Naive thymus-derived CD8-positive, alpha-beta T cell (primary cell): ENCODE measurements around the gene IKBKE. TPM values are rescaled to one million over a fixed set of nuclear protein-coding genes. Genes with fewer than 3 reads are reported as not detected.

Experiments used
- ATAC-seq, 2 donors: fragments of 150-1000 bp; cut with Tn5 transposase in 1 of 2; sonication (Bioruptor Pico), chemical (Tn5 transposase) in 1 of 2; 1 replicate in 1 of 2; 2 replicates in 1 of 2; pipeline ENCODE4 v1.10.0; 2021; ENCODE audit warnings: mild to moderate bottlenecking in 2 of 2, moderate library complexity in 2 of 2
- POLR2A ChIA-PET: fragments of 350-600 bp; sonication (Branson Sonifier 250); formaldehyde crosslinking; loops from one replicate; lab custom pipeline; 2021; ENCODE audit warnings: antibody characterized with exemption; lab: Charles Lee
- DNase-seq, 10 donors: peaks; one replicate each; pipeline versions ENCODE4 v3.0.0 to v3.0.0-alpha.2; 2020 to 2022
- H3K27ac Mint-ChIP-seq, 10 donors: one replicate each; pipeline ENCODE4 v1.8.0; 2020 to 2022; ENCODE audit warnings: mild to moderate bottlenecking in 10 of 10, mixed read lengths in 10 of 10, moderate library complexity in 4 of 10, inconsistent platforms in 1 of 10
- H3K27me3 Mint-ChIP-seq, 5 donors: one replicate each; pipeline ENCODE4 v1.8.0; 2021 to 2022; ENCODE audit warnings: mixed read lengths in 5 of 5
- H3K36me3 Mint-ChIP-seq, 3 donors: one replicate each; pipeline ENCODE4 v1.8.0; 2020 to 2022; ENCODE audit warnings: mixed read lengths in 3 of 3, mild to moderate bottlenecking in 2 of 3, inconsistent platforms in 1 of 3
- H3K4me1 Mint-ChIP-seq, 4 donors: one replicate each; pipeline ENCODE4 v1.8.0; 2021 to 2022; ENCODE audit warnings: mixed read lengths in 4 of 4
- H3K4me3 Mint-ChIP-seq, 10 donors: one replicate each; pipeline ENCODE4 v1.8.0; 2020 to 2022; ENCODE audit warnings: mild to moderate bottlenecking in 10 of 10, mixed read lengths in 10 of 10, moderate library complexity in 6 of 10, inconsistent platforms in 1 of 10
- H3K9me3 Mint-ChIP-seq, 9 donors: one replicate each; pipeline ENCODE4 v1.8.0; 2020 to 2022; ENCODE audit warnings: mixed read lengths in 9 of 9, mild to moderate bottlenecking in 3 of 9, inconsistent platforms in 1 of 9, moderate library complexity in 1 of 9
- polyA plus RNA-seq, 3 donors: library from polyadenylated mRNA; unstranded; fragments of 300-500 nt; fragmentation: Illumina TruSeq; gene quantifications; one replicate each; pipeline ENCODE4 v1.2.3, GENCODE V29; 2021
- total RNA-seq, 8 experiments: library from RNA in 2 of 8; stranded (reverse) in 2 of 8; gene quantifications; one replicate each; pipeline ENCODE4 v1.2.3 and lab custom pipeline; 2021 to 2026

IKBKE gene
- total and polyA plus RNA-seq, 5 experiments from 2014 or later = 40.5 to 87.3 (median 57.0) TPM

DNA sequence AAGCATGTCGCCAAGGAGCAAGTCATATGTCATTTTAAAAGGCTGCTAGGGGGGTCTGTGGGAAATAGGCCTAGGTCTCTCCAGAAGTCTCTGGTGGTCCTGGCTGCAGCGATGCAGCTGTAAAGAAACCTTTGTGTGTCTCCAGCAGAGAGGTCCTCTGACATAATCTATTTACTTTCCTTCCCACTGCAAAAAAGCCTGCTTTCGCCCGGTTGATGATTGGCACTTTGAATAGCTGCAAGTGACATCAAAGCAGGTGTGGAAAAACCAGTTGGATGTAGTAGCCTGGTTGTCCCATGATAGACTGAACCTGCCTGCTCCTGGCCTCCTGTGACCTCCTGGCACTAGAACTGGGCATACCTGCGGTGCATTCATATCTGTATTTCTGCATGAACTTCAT lies 50.9 kb downstream of the IKBKE start:
- H3K9me3 Mint-ChIP-seq = no peaks in the 10 kb centered on the region
- H3K27ac Mint-ChIP-seq = peak overlapping the region in 1 of 10 donors; percentile 32
- peaks cover 0 to 1% (median 0%) of the 10 kb centered on the region in 5 donors for H3K27me3 Mint-ChIP-seq
- H3K4me3 Mint-ChIP-seq = no peak overlapping the region
- DNase-seq (no peak), ATAC-seq (no peak)
- POLR2A ChIA-PET = no interaction called here
- no peaks in the 10 kb centered on the region for H3K36me3 Mint-ChIP-seq
- H3K4me1 Mint-ChIP-seq = peaks cover 0 to 7% (median 2%) of the 10 kb centered on the region in 4 donors

DNA sequence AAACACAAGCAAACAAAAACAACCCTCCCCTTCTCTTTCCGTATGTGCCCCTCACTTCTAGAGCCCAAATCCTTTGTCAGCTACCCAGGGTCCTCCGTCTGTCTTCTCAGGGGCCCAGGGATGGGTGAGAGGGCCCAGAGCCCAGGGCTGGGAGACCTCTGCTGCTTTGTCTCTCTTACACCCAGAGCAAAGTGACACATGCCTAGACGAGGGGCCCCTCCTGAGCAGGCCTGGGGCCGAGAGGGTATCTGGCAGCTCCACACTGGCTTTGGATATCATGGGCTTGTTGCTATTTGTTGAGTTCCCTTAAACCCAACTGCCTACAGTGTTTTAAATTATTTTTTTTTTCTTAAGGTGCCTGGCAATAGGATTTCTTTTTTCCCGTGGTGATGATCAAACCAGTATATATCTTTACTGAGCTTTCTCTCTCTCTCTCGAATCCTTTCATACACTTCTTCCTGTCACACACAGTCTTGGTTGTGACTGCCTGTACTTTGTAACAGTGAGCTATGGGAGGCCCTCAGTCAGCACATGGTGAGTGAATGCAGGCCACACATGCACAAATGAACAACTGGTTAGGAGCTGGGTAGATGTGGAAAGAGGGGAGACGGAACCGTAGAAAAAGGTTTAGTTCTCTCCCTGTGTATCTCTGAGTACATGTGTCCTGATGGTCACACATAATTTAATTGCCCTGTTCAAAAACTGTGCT lies 51.6 kb downstream of the IKBKE start:
- H3K4me3 Mint-ChIP-seq = no peak overlapping the region
- no peak for DNase-seq
- no peaks in the 10 kb centered on the region for H3K9me3 Mint-ChIP-seq
- POLR2A ChIA-PET = no interaction called here
- H3K36me3 Mint-ChIP-seq = no peaks in the 10 kb centered on the region
- H3K27ac Mint-ChIP-seq = no peak overlapping the region
- no peak for ATAC-seq
- peaks cover 0 to 4% (median 2%) of the 10 kb centered on the region in 4 donors for H3K4me1 Mint-ChIP-seq
- H3K27me3 Mint-ChIP-seq = no peaks in the 10 kb centered on the region

DNA sequence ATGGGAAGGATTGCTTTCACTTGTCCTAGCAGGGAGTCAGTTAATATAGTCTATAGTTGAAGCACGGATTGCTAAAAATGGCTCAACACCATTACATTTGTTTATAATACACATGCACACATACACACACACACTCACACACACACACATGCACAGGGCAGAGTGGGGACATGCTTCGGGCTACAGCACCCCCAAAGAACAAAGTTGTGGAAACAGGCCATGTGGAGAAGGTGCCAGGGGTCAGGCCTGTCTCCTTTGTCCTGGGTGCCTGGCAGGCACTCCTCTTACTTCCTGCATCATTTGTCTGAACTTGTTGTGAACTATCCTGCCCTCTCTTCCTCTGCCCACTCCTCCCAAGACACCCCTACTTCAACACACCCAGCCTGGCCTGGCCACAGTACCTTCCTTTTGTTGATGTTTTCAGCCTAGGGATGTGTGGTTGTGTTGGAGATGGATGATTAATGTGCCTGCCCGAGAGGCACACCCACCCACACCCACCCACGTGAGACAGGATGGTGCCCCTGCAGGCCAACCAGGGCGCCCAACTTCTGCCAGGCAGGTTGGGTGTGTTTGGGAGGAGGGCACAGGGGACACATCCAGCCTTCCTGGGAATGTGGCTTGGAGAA lies 54.6 kb downstream of the IKBKE start:
- Mint-ChIP-seq H3K4me1 (peaks cover 0 to 4% (median 2%) of the 10 kb centered on the region in 4 donors), H3K27ac (no peak overlapping the region), H3K36me3 (no peaks in the 10 kb centered on the region), H3K4me3 (no peak overlapping the region), H3K9me3 (no peaks in the 10 kb centered on the region), H3K27me3 (no peaks in the 10 kb centered on the region)
- DNase-seq (no peak), ATAC-seq (peak in 1 of 2 donors; percentile 33)
- POLR2A ChIA-PET = interaction anchor here (0.9 kb wide), 1 partner anchor 21 kb away, joined by 9 read pairs; no protein-coding TSS in a partner anchor

DNA sequence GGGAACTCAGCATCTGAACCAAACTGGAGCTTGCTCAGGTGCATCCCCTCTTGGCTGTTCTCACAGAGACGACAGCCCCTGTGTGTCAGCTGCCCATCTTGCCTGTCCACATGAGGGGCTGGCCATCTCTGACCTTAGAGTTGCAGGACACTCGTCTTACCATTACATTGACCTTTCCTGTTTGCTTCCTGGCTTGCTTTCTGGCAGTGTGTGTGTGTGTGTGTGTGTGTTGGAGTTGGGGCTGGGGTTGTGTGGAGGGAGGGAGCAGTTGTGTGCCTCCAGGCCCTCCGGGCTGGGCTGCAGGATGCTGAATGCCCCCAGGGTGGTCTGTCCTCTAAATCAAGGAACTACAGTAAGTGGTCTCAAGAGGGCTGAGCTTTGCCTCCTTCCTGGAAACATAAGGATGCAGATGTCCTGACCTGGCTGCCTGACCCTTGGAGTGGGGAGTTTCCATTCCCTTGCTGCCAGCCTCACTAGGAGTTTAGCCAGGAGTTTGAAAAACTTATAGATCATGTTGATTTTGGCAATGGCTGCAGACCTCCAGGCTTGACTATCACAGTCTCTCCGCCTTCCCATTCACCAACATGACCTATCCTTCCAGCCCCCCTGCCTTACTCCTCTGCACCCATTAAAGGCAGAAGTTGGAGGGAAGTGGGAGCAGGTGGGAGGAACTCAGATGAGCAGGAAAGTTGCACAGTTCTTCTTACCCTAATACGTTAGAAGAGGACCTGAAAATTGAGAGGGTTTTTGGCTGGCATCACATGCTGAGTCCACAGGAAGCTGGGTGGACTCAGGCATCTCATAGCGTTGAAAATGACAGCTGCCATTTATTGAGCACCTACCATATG lies 56.0 kb downstream of the IKBKE start:
- DNase-seq (no peak), ATAC-seq (no peak)
- Mint-ChIP-seq H3K36me3 (no peaks in the 10 kb centered on the region), H3K4me1 (peaks cover 0 to 4% (median 2%) of the 10 kb centered on the region in 4 donors), H3K27ac (peak overlapping the region in 1 of 10 donors; percentile 57), H3K4me3 (no peak overlapping the region), H3K9me3 (no peaks in the 10 kb centered on the region), H3K27me3 (no peaks in the 10 kb centered on the region)
- POLR2A ChIA-PET = no interaction called here

DNA sequence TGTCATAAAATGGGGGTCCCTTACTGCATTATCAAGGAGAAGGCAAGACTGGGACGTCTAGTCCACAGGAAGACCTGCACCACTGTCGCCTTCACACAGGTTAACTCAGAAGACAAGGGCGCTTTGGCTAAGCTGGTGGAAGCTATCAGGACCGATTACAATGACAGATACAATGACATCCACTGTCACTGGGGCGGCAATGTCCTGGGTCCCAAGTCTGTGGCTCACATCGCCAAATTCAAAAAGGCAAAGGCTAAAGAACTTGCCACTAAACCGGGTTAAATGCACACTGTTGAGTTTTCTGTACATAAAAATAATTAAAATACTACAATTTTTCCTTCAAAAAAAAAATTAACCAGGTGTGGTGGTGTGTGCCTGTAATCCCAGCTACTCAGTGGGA lies 59.1 kb downstream of the IKBKE start:
- H3K4me1 Mint-ChIP-seq = peaks cover 0 to 4% (median 2%) of the 10 kb centered on the region in 4 donors
- ATAC-seq (no peak), DNase-seq (no peak)
- POLR2A ChIA-PET = no interaction called here
- no peak overlapping the region for H3K27ac Mint-ChIP-seq
- no peaks in the 10 kb centered on the region for H3K36me3 Mint-ChIP-seq
- H3K27me3 Mint-ChIP-seq = no peaks in the 10 kb centered on the region
- H3K9me3 Mint-ChIP-seq = no peaks in the 10 kb centered on the region
- H3K4me3 Mint-ChIP-seq = no peak overlapping the region

DNA sequence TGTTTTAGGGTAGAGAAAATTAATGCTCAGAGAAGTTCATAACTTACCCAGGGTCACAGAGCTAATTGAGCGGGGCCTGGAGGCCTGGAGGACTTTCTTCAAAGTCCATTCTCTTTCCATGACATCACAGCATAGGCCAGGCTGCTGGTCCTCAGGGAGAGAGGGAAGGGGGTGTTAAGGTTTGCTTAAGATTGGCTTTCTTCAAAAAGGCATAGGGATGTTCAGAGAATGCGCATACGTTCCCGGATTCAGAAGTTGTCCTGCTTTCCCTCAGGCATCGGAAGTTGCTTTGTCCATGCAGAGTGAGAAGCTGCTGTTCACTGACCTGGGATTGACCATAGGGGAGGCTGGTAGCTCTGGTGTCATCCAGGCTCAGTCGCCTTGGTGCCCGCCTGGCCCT lies 62.1 kb downstream of the IKBKE start:
- no peaks in the 10 kb centered on the region for H3K4me1 Mint-ChIP-seq
- no peak overlapping the region for H3K27ac Mint-ChIP-seq
- POLR2A ChIA-PET = interaction anchor here (0.9 kb wide), 1 partner anchor 50 kb away, joined by 3 read pairs; no protein-coding TSS in a partner anchor

DNA sequence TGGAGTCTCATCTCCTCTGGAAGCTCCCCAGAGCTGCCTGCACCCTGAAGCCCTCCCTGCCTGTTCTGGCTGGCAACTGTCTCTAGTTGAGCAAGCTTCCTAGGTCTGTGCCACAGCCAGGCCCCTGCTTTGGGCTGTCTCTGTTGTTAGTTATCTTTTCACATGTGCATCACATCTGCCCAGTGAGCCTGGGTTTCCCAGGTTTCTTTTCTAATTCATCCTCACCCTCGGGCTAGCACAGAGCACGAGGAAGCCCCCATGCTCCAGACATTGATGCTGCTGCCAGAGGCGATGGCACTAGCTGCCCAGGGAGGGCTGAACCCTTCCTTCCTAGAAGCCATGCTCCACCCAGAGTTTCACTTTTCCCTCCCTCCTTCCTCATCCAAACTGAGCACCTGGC lies 64.3 kb downstream of the IKBKE start:
- Mint-ChIP-seq H3K27ac (peak overlapping the region in 1 of 10 donors; percentile 51), H3K27me3 (no peaks in the 10 kb centered on the region), H3K4me3 (no peak overlapping the region), H3K9me3 (no peaks in the 10 kb centered on the region), H3K36me3 (no peaks in the 10 kb centered on the region), H3K4me1 (no peaks in the 10 kb centered on the region)
- POLR2A ChIA-PET = no interaction called here
- no peak for ATAC-seq
- no peak for DNase-seq

More for the DNA sequence above, 62.1 kb downstream of the IKBKE start:
- Mint-ChIP-seq H3K9me3 (no peaks in the 10 kb centered on the region), H3K4me3 (no peak overlapping the region), H3K36me3 (no peaks in the 10 kb centered on the region), H3K27me3 (no peaks in the 10 kb centered on the region)
- DNase-seq (no peak), ATAC-seq (no peak)

DNA sequence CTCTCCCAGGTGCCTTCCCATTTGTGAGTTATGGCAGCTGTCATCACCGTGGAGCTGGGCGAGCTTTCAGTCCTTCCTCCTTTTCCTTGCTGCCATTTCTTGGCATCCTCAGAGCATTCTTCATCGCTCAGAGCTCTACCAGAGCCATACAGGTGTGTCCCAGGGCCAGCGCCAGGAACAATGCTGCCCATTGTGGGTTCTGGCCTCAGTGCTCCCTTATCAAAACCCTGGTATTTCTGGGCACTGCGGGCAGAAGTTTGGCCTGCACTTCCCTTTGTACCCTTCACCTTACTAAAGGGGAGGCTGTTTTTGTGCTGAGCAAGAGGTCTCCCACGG lies 65.5 kb downstream of the IKBKE start:
- Mint-ChIP-seq H3K27me3 (no peaks in the 10 kb centered on the region), H3K4me1 (no peaks in the 10 kb centered on the region), H3K9me3 (no peaks in the 10 kb centered on the region), H3K4me3 (no peak overlapping the region), H3K36me3 (no peaks in the 10 kb centered on the region), H3K27ac (peak overlapping the region in 2 of 10 donors; percentile 58 to 87)
- POLR2A ChIA-PET = interaction anchor here (1.6 kb wide), 1 partner anchor 9 kb away, joined by 5 read pairs; no protein-coding TSS in a partner anchor
- no peak for DNase-seq
- no peak for ATAC-seq

DNA sequence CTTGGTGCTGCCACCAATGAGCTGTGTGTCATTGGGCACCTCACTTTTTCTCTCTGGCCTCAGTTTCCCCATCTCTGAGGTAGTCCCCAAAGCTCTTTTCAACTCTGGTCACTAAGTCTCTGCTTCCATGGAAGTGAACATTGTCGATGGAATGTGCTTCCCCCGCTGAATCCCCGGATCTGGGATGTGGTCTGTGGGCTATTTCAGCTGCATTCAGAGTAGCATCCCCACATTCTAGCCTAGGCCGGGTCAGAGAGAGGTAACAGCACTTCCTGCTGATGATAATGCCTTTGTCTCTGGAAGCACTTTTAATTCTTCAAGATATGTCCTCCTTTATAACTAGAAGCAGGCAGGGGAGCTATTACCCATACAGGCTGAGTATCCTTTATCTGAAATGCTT lies 66.9 kb downstream of the IKBKE start:
- H3K27ac Mint-ChIP-seq = no peak overlapping the region
- DNase-seq (no peak), ATAC-seq (no peak)
- H3K36me3 Mint-ChIP-seq = no peaks in the 10 kb centered on the region
- POLR2A ChIA-PET = interaction anchor here (0.5 to 1.6 kb wide), 2 partner anchors 8 to 76 kb away, joined by 4 to 5 read pairs; no protein-coding TSS in a partner anchor
- H3K4me3 Mint-ChIP-seq = no peak overlapping the region
- no peaks in the 10 kb centered on the region for H3K4me1 Mint-ChIP-seq
- no peaks in the 10 kb centered on the region for H3K27me3 Mint-ChIP-seq
- H3K9me3 Mint-ChIP-seq = no peaks in the 10 kb centered on the region

DNA sequence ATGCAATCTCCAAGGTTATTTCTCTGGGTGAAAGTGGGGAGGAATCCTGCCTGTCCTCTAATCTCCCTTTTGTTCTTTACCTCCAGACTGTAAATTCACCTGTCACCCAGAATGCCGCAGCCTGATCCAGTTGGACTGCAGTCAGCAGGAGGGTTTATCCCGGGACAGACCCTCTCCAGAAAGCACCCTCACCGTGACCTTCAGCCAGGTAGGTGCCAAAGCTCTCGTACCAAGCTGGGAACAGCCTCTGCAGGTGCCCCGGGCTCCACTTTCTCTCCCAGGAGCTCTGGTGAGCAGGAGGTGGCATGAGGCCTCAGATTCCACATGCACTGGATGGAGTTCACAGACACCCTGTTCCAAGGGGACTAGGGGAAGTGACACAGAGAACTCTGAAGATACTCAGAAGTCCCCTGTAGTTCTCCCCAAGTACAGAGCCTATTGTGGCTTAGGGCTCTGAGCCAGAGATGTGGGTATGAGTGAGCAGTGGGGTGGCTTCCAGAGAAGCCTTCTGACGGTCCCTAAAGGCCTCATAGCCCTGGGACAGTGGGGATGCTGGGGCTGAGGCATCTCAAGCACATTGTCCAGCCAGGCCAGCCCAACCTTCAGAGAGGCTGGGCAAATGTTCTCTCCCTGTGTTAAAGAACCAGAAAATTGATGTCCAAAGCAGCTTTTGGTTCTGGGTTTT lies 68.0 kb downstream of the IKBKE start:
- H3K4me1 Mint-ChIP-seq = no peaks in the 10 kb centered on the region
- POLR2A ChIA-PET = no interaction called here
- no peak overlapping the region for H3K4me3 Mint-ChIP-seq
- H3K27ac Mint-ChIP-seq = no peak overlapping the region
- H3K27me3 Mint-ChIP-seq = no peaks in the 10 kb centered on the region
- H3K36me3 Mint-ChIP-seq = no peaks in the 10 kb centered on the region
- ATAC-seq = no peak
- H3K9me3 Mint-ChIP-seq = no peaks in the 10 kb centered on the region
- no peak for DNase-seq

DNA sequence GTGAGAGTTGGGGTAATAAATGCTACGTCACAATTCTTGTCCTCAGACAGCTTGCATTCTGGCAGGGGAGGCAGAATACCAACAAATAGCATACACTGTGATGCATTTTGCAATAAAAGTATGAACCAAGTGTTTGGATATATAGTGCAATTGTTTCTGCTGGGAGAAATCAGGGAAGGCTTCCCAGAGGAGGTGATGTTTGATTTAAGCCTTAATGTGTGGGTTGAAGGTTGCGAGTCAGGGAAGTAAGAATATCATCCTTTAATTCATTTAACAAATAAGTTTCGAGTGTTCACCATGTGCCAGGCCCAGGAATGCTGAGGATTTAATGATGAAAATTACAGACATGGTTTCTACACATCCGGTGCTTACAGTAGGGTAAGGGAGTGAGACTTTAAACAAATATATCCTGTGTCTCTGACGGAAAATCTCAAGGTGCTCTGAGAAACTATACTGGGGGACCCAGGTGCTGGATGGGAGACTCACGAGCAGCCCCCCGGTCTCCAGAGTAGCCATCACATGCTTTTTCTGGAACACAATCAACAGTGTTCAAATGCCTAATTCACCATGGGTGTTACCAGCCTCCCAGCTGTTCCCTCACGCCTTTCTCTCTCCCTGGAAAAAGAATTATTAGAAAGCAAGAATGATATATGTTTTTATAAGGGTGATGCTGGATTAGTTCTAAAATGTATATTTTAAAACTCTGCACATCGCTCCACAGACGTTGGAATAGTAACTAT lies 68.8 kb downstream of the IKBKE start:
- H3K36me3 Mint-ChIP-seq = no peaks in the 10 kb centered on the region
- no peak overlapping the region for H3K4me3 Mint-ChIP-seq
- no peaks in the 10 kb centered on the region for H3K9me3 Mint-ChIP-seq
- H3K27me3 Mint-ChIP-seq = no peaks in the 10 kb centered on the region
- POLR2A ChIA-PET = no interaction called here
- DNase-seq = no peak
- ATAC-seq = no peak
- H3K4me1 Mint-ChIP-seq = no peaks in the 10 kb centered on the region
- no peak overlapping the region for H3K27ac Mint-ChIP-seq
